AG04449 (cell line): ENCODE measurements around the gene CABYR.

ENCODE experiments used
- CTCF ChIA-PET: fragments of 350-600 bp; formaldehyde crosslinking; extraction: SDS; loops from one replicate; lab custom pipeline; 2021; ENCODE audit warnings: antibody characterized with exemption; lab: Yijun Ruan, JAX
- POLR2A ChIA-PET: fragments of 400-600, 350-600 bp; formaldehyde crosslinking; extraction: SDS; loops from one replicate; lab custom pipeline; 2020; ENCODE audit warnings: antibody characterized with exemption, inconsistent platforms; lab: Yijun Ruan, JAX
- DNase-seq: peaks from one replicate; pipeline ENCODE4 v3.0.0-alpha.2; 2010; ENCODE audit warnings: low read depth, low spot score
- H3K4me3 ChIP-seq: 2 replicates; pipeline ENCODE4 v1.5.1; 2011; ENCODE audit warnings: low read depth, mild to moderate bottlenecking, control low read depth, low read length
- TF ChIP-seq, protein P1 (sequence below): IDR thresholded peaks from one replicate; pipeline ENCODE4 v1.5.1; 2011; ENCODE audit warnings: mild to moderate bottlenecking, moderate library complexity, low read length, control low read depth, inconsistent platforms; ENCODE audit not compliant: insufficient read depth; ENCODE audit errors: missing control alignments

Gene CABYR

DNA sequence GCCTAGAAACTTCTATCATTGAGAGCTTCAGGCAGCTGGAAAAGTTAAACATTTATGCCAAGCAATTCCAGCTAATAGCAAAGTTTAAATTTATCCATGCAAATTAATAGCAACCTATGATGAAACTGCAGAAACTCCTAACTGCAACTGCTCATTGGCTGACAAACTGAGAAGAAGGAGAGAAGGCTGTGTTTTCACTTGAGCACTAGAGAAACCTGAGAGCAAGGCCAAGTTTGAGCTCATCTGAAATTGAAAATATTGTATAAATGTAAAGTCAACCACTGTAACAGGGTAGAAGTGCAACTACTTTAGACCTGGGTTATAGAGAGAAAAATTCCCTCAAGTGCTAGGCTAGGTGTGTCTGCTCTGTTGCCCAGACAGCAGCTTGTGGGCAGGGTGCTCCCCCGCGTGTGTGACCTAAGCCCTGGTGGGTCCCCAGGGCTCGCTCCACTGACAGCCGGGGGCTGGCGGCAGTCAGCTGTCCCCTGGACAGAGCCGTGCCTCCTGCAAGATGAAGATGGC is 50.2 kb downstream of the CABYR start:
- TF ChIP-seq, protein P1, sequence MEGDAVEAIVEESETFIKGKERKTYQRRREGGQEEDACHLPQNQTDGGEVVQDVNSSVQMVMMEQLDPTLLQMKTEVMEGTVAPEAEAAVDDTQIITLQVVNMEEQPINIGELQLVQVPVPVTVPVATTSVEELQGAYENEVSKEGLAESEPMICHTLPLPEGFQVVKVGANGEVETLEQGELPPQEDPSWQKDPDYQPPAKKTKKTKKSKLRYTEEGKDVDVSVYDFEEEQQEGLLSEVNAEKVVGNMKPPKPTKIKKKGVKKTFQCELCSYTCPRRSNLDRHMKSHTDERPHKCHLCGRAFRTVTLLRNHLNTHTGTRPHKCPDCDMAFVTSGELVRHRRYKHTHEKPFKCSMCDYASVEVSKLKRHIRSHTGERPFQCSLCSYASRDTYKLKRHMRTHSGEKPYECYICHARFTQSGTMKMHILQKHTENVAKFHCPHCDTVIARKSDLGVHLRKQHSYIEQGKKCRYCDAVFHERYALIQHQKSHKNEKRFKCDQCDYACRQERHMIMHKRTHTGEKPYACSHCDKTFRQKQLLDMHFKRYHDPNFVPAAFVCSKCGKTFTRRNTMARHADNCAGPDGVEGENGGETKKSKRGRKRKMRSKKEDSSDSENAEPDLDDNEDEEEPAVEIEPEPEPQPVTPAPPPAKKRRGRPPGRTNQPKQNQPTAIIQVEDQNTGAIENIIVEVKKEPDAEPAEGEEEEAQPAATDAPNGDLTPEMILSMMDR: no peak
- no peak for DNase-seq
- no peak overlapping the region for H3K4me3 ChIP-seq
- POLR2A ChIA-PET: interaction anchor here (0.8 to 0.9 kb wide), 2 partner anchors 16 to 50 kb away, joined by 3 read pairs; partner anchors contain the start of gene CABYR
- CTCF ChIA-PET: interaction anchor here (1.1 to 7.9 kb wide), 2 partner anchors 12 to 171 kb away, joined by 3 to 79 read pairs; no protein-coding TSS in a partner anchor

DNA sequence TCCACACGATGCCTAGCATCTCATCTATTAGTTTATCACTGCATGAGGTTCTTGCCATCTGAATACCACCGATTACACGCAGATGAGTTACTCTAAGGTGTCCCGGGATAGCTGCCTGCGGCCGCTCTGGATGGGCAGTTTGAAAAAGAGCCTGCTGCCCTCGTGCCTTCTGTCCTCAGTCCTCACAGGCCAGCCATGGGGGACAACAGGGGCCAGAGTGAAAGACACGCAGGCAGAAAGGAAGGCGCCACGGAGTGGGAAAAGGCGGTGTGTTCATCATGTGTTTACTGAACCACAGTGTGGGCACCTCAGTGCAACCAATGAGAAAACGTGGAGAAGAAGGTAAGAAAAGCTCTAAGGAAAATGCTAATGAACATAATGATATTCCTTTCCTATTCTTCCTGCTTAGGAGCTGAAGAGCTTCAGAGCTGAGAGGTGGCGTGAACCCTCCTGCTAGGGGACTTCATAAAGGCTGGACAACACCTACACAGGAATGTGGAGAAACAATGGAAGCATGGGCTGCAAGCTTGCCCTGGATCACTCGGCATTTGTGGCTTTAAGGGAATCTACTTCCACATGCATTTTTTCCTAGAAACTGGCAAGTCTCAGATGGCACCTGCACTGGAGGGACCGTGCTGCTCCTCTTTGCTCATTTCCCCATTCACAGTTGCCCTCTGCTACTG is 50.9 kb downstream of the CABYR start:
- POLR2A ChIA-PET: interaction anchor here (0.9 kb wide), 1 partner anchor 15 kb away, joined by 3 read pairs; no protein-coding TSS in a partner anchor
- TF ChIP-seq, protein P1: no peak
- CTCF ChIA-PET: interaction anchor here (7.9 kb wide), 1 partner anchor 12 kb away, joined by 79 read pairs; no protein-coding TSS in a partner anchor
- H3K4me3 ChIP-seq: no peak overlapping the region
- DNase-seq: no peak

DNA sequence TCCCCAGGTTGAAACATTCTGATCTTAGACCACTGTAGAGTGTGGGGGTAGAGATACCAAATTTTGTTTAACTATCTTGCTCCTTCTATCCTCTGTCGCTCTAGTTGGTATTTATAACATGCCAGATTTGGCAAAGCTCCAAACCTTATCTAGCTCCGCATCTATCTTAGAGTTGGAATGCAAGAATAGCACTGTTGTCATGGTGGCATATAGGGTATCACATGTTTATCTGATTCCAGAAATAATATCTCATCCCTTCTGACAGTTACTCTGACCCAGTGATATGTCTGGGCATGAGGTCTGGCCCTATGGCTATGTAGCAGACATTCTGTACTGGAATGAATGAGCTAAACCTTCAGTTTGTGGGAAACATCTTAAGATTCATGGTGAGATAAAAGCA is 51.7 kb downstream of the CABYR start:
- POLR2A ChIA-PET: no interaction called here
- TF ChIP-seq, protein P1: no peak
- CTCF ChIA-PET: interaction anchor here (0.7 to 7.9 kb wide), 2 partner anchors 13 to 77 kb away, joined by 3 to 79 read pairs; no protein-coding TSS in a partner anchor
- DNase-seq: no peak
- no peak overlapping the region for H3K4me3 ChIP-seq

DNA sequence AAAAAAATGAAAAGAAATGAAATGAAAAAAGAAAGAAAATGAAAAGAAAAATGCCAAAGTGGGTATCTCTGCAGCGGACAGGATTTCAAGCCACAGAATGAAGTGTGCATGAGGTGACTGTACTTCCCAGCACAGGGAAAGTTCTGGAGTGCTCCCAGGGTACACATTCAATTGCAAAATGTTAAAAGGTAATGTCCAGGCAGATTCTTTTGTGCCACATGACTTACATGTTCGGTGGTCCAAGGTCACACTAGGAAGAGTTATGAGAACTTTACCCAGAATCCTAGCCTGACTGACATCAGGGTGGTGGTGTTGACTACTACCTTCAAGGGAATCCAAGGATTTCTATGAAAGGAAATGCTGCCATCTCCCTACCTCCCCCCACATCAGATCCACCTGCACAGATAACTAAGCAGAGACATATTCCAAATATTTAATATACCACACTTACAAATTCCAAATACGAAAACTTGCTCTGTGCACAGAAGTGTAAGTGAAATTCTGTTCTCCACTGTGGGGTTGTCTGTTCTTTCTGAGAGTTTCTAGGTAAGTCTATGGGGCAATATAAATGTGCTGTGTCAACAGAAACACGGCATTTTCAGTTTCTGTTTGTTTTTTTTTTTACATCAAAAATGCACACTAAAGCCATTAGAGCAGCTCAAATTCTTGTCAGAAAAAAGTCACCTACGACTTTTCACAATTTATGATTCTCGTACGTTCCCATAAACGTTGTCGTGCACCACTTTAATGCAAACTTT is 56.6 kb downstream of the CABYR start:
- ChIA-PET POLR2A (no interaction called here), CTCF (no interaction called here)
- TF ChIP-seq, protein P1: no peak
- no peak overlapping the region for H3K4me3 ChIP-seq
- DNase-seq: no peak

DNA sequence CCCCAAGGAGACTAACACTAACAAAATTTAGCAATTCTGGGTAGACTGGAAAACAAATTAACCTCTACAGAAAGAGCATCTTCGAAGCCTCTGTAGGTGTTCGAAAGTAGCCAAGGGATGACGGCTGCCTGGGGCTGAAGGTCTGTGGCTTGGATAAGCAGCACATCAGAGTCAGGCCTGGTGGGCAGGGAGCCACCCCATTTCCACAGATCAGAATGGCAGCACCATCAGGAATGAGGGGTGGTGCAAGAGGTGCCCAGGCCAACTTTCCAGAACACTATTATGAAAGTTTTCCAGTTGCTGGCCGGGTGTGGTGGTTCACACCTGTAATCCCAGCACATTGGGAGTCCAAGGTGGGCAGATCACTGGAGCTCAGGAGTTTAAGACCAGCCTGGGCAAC is 57.9 kb downstream of the CABYR start:
- ChIA-PET POLR2A (no interaction called here), CTCF (interaction anchor here (2.7 kb wide), 1 partner anchor 20 kb away, joined by 16 read pairs; no protein-coding TSS in a partner anchor)
- TF ChIP-seq, protein P1: no peak

DNA sequence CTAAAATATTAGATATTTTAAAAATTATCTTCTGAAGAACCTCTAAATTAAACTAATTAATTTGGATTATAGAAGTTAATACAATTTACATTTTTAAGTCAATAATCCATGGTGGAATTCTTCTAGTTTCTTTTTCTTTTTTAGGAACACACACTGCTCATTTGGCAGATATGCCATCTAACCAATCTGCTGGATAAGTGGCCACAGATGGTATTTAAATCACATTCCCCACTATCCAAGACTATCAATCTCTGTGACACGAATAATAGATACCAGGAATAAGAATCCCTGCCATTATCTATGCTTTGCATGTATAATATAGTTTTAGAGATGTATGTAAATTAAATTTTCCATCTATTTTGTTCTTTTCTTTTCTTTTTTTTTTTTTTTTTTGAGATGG is 58.5 kb downstream of the CABYR start:
- TF ChIP-seq, protein P1: no peak
- DNase-seq: no peak
- ChIA-PET POLR2A (no interaction called here), CTCF (interaction anchor here (1.2 to 2.7 kb wide), 2 partner anchors 15 to 20 kb away, joined by 3 to 16 read pairs; no protein-coding TSS in a partner anchor)
- H3K4me3 ChIP-seq: no peak overlapping the region

More for the DNA sequence above, 57.9 kb downstream of the CABYR start:
- H3K4me3 ChIP-seq: no peak overlapping the region
- DNase-seq: no peak
